Fibroblast of lung (primary cell): ENCODE data around the gene RREB1. TPM values are rescaled to one million over a fixed set of nuclear protein-coding genes. Genes with fewer than 3 reads are reported as not detected.

Source experiments
- DNase-seq, 2 donors: peaks; one replicate each; pipeline versions ENCODE4 v3.0.0 to v3.0.0-alpha.2; 2010; ENCODE audit warnings: low read depth in 2 of 2
- H2AFZ ChIP-seq: 2 replicates; pipeline ENCODE4 v1.5.1; 2012; ENCODE audit warnings: low read length, control low read depth, inconsistent platforms
- H3K27ac ChIP-seq: 2 replicates; pipeline ENCODE4 v1.5.1; 2011; ENCODE audit warnings: low read length, control low read depth; ENCODE audit not compliant: insufficient read depth
- H3K27me3 ChIP-seq: 2 replicates; pipeline ENCODE4 v1.5.1; 2011; ENCODE audit warnings: mild to moderate bottlenecking, low read length; ENCODE audit not compliant: control insufficient read depth, insufficient read depth
- H3K36me3 ChIP-seq: 2 replicates; pipeline ENCODE4 v1.5.1; 2011; ENCODE audit warnings: low read length; ENCODE audit not compliant: control insufficient read depth, insufficient read depth
- H3K4me1 ChIP-seq: 2 replicates; pipeline ENCODE4 v1.5.1; 2011; ENCODE audit warnings: low read length; ENCODE audit not compliant: control insufficient read depth, insufficient read depth; ENCODE audit errors: extremely low read depth
- H3K4me2 ChIP-seq: 2 replicates; pipeline ENCODE4 v1.5.1; 2011; ENCODE audit warnings: low read length, control low read depth; ENCODE audit not compliant: insufficient read depth; ENCODE audit errors: extremely low read depth
- H3K4me3 ChIP-seq, 4 experiments: fragments of 200-600 bp in 1 of 4; sonication (generic) in 1 of 4; replicated peaks in 1 of 4; 2 replicates each; pipeline ENCODE4 v1.5.1; 2011 to 2016; ENCODE audit warnings: low read length in 4 of 4, low read depth in 3 of 4, mild to moderate bottlenecking in 3 of 4, control low read depth in 2 of 4, inconsistent platforms in 1 of 4, mixed read lengths in 1 of 4; ENCODE audit not compliant: insufficient read depth in 1 of 4; ENCODE audit errors: control extremely low read depth in 1 of 4
- H3K79me2 ChIP-seq: 2 replicates; pipeline ENCODE4 v1.5.1; 2012; ENCODE audit warnings: mild to moderate bottlenecking, low read length, inconsistent platforms; ENCODE audit not compliant: control insufficient read depth, insufficient read depth
- H3K9ac ChIP-seq: 2 replicates; pipeline ENCODE4 v1.5.1; 2011; ENCODE audit warnings: mild to moderate bottlenecking, low read length, control low read depth; ENCODE audit not compliant: insufficient read depth
- H3K9me3 ChIP-seq: 2 replicates; pipeline ENCODE4 v1.5.1; 2012; ENCODE audit warnings: low read depth, low read length; ENCODE audit not compliant: control insufficient read depth, insufficient read depth
- H4K20me1 ChIP-seq: 2 replicates; pipeline ENCODE4 v1.5.1; 2011; ENCODE audit warnings: low read length; ENCODE audit not compliant: control insufficient read depth, insufficient read depth; ENCODE audit errors: extremely low read depth
- CTCF ChIP-seq, 2 donors: IDR thresholded peaks in 1 of 2; conservative IDR thresholded peaks in 1 of 2; 1 replicate in 1 of 2; 2 replicates in 1 of 2; pipeline ENCODE4 v1.5.1; 2011 to 2012; ENCODE audit warnings: low read length in 2 of 2, control low read depth in 1 of 2, inconsistent platforms in 1 of 2, low read depth in 1 of 2, mild to moderate bottlenecking in 1 of 2
- EZH2 ChIP-seq: IDR thresholded peaks from 2 replicates; pipeline ENCODE4 v1.5.1; 2012; ENCODE audit warnings: low read length, control low read depth, mild to moderate bottlenecking; ENCODE audit errors: missing control alignments
- polyA plus RNA-seq, 2 donors: library from polyadenylated mRNA; depleted of rRNA in 1 of 2; stranded (reverse) in 1 of 2; unstranded in 1 of 2; fragments of >200 nt; gene quantifications; 2 replicates each; pipeline ENCODE4 v1.2.1, GENCODE V29; 2011 to 2012; ENCODE audit warnings: missing spikeins in 1 of 2
- total RNA-seq: library from RNA; depleted of rRNA; stranded (reverse); fragments of >200 nt; gene quantifications from 2 replicates; pipeline ENCODE4 v1.2.1, GENCODE V29; 2014

Gene RREB1
- total and polyA plus RNA-seq, 2 donors (not counting 1 experiment from before 2014, with no cell fraction given) = 2.4 to 18.8 TPM

GRCh38 chr6:7151381-7151780 lies 43.6 kb downstream of the RREB1 start:
- peaks cover 33% of the 10 kb centered on the region for H3K4me1 ChIP-seq
- no peak overlapping the region for H2AFZ ChIP-seq
- H4K20me1 ChIP-seq = no peaks in the 10 kb centered on the region
- H3K4me2 ChIP-seq = no peak overlapping the region
- H3K9ac ChIP-seq = no peak overlapping the region
- DNase-seq = peak in 1 of 2 donors; percentile 20
- no peaks in the 10 kb centered on the region for H3K27me3 ChIP-seq
- H3K27ac ChIP-seq = no peak overlapping the region
- H3K36me3 ChIP-seq = no peaks in the 10 kb centered on the region
- no peaks in the 10 kb centered on the region for H3K9me3 ChIP-seq
- no peak overlapping the region for H3K4me3 ChIP-seq
- no peak for TF ChIP-seq CTCF (conservative IDR thresholded peaks at IDR 0.05 in 1 of 2, IDR thresholded peaks at IDR 0.05 in 1 of 2; ENCODE audit: low read depth in 1 of 2, low read length in 2 of 2)
- H3K79me2 ChIP-seq = peaks cover 95% of the 10 kb centered on the region

GRCh38 chr6:7152462-7152861 lies 44.7 kb downstream of the RREB1 start:
- H3K36me3 ChIP-seq = no peaks in the 10 kb centered on the region
- H3K27ac ChIP-seq = no peak overlapping the region
- no peaks in the 10 kb centered on the region for H4K20me1 ChIP-seq
- no peak for DNase-seq
- H3K27me3 ChIP-seq = no peaks in the 10 kb centered on the region
- H3K79me2 ChIP-seq = peaks cover 89% of the 10 kb centered on the region
- H3K4me2 ChIP-seq = no peak overlapping the region
- H3K4me3 ChIP-seq = no peak overlapping the region
- H2AFZ ChIP-seq = no peak overlapping the region
- H3K9ac ChIP-seq = no peak overlapping the region
- TF ChIP-seq CTCF (conservative IDR thresholded peaks at IDR 0.05 in 1 of 2, IDR thresholded peaks at IDR 0.05 in 1 of 2; ENCODE audit: low read depth in 1 of 2, low read length in 2 of 2) (no peak), EZH2 (no peak)
- no peaks in the 10 kb centered on the region for H3K9me3 ChIP-seq
- H3K4me1 ChIP-seq = peaks cover 31% of the 10 kb centered on the region

GRCh38 chr6:7153789-7154188 lies 46.0 kb downstream of the RREB1 start:
- no peaks in the 10 kb centered on the region for H3K36me3 ChIP-seq

More at GRCh38 chr6:7153789-7154188, 46.0 kb downstream of the RREB1 start:
- H3K9me3 ChIP-seq = no peaks in the 10 kb centered on the region
- H3K9ac ChIP-seq = no peak overlapping the region
- no peak overlapping the region for H3K4me2 ChIP-seq
- H3K27ac ChIP-seq = no peak overlapping the region
- H3K27me3 ChIP-seq = no peaks in the 10 kb centered on the region
- H3K79me2 ChIP-seq = peaks cover 88% of the 10 kb centered on the region
- no peak for TF ChIP-seq CTCF (conservative IDR thresholded peaks at IDR 0.05 in 1 of 2, IDR thresholded peaks at IDR 0.05 in 1 of 2; ENCODE audit: low read depth in 1 of 2, low read length in 2 of 2)
- no peak for TF ChIP-seq EZH2
- DNase-seq = no peak
- no peak overlapping the region for H3K4me3 ChIP-seq
- H3K4me1 ChIP-seq = peaks cover 28% of the 10 kb centered on the region
- no peak overlapping the region for H2AFZ ChIP-seq
- no peaks in the 10 kb centered on the region for H4K20me1 ChIP-seq
